Measurements from ENCODE around the gene ADCY2.

ADCY2 gene

DNA sequence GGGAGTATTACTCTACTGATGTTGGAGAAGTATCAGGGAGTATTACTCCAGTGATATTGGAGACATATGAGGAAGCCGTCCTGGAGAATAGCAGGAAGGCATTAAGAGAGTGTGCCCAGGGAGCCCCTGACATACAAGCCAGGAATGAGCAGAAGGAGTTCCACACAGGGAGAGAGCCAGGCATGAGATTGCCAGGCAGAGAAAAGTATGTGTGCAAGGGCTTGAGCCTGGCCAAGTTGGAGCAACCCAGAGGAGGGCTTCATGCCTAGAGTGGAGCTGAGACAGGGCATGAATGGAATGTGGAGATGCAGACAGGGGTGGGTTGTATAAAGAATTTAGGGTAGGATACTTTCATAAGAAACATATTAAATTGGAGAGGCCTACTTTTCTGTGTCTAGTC is 213.8 kb downstream of the ADCY2 start:
- DNase-seq, result no peak

DNA sequence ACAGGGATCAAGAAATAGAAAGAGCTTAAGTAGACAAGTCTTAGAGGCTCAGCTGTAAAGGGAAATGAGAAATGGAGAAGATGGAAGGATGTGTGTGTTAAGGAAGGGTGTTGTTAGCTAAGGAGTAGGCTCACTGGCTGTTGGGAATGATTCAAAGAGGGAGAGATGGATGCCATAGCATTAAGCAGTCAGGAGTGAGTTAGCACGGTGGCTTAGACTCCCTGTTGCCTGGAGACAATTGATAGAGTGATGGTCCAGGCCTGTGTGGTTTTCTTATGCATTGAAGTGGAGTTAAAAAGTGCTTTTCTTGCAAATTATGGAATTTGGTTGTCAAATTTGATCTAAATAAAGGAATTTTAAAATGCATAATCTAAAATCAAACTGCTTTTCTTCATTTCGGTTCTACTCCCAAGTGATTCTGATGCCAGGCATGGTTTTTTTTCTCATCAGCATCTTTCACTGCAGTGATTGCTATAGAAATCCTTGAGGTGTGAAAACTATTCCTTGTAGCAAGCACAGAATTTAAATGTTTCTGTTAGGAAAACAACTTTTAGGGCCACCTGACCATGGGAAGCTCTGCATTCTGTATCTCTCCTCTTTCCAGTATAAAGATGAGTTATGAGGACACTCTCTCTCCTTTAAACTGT is 214.7 kb downstream of the ADCY2 start:
- no peak for DNase-seq

DNA sequence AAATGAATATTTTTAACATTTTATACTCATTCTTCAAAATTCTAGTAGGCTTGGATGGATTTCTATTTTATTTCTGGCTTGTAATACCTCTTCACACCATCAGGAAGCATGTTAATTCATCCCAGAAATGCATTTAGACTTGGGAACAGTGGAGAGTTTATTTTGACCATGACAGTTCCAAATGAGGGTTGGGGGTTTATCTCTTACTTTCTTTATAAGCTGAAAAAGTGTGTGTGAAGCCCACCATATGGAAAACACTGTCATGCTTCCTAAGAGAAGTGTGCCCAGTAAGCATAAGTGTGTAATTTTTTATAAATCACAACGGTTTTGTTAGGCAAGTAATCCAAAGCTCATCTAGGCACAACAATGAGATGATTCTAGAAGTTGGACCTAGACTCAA is 215.6 kb downstream of the ADCY2 start:
- DNase-seq, result no peak

DNA sequence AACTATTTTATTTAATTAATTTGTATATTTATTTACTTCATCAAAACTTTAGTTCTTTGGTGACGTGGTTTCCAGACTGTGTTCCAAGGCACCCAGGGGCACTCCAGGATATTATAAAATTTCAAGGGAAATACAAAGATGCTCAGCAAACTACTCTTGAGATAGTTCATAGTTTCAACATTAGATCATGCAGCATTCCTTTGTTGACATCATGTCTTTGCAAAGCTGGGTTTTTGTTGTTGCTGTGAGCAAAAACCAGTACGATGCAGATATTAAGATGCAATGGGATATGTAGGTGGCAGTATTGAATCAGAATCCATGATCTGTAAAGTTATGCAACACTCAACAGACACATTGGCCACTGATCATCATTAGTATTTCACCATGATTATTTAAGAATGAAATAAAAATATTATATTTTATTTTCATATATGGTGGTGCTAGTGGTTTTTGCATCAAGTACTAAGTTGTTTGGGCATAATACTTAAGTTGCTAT is 219.7 kb downstream of the ADCY2 start:
- no peak for DNase-seq

DNA sequence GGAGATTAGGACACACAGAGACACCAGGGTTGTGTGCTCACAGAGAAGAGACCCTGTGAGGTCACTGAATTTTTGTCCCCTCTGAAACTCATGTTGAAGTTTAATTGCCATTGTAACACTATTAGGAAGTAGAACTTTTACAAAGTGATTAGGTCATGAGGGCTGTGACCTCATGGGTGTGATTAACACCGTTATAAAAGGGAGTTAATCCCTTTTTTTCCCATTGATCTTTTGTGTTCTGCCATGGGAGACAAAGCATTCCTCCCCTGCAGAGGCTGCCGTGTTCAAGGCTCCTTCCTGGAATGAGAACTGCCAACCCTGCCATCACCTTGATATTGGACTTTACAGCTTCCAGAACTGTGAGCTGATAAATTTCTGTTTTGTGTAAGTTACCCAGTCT is 221.0 kb downstream of the ADCY2 start:
- DNase-seq, result no peak

DNA sequence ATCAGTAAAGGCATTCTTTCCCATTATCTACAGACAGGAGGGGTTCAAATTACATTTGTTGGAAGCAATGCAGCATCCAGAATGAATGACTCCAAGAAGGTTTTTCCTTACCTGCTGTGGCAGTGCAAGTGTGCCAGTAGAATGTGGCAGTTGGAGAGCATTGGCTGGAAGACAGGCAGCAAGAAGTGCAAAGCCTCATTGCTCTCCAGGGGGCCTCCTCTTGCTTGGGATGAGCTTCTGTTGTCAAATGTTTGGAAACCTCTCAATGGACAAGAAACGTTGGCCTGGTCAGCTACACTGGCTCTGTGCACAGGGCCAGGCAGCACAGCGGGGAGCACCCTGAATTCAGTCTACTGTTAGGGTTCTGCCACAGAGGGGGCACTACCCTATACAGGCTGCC is 226.6 kb downstream of the ADCY2 start:
- no peak for DNase-seq

DNA sequence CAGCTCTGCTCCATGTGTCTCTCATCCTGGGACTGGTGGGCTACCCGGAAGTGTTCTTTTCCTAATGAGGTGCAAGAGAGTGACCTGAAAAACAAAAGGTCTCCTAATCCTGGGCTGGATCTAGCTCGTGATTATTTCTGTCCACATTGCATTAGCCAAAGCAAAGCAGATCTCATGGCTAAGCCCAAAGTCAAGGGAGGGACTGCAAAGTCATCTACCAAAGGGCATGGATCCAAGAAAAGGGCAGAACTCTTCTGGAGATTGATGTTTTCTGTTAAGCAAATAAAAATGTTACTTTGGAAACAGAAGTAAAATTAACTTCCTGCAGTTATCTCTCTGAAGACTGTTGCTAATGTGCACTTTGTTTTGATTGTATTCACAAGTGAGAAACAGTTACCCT is 229.8 kb downstream of the ADCY2 start:
- no peak for DNase-seq

DNA sequence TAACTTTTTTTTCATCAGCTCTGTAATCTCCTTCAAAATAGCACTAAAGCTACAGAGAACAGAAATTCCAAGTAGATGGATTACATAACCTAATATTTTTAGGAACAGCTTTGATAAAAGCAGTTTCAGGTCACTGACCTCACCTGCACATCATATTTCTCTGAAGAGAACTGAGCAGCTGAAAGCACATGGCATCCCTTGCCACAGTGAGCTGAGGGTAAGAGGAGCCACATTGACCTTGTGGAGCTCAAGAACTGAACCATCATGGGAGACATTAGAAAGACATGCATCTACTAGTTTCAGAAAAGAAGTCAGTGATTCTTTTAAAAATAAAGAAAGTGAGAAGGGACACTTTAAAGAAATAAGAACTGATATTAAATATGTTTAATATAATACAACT is 232.3 kb downstream of the ADCY2 start:
- DNase-seq, result no peak

DNA sequence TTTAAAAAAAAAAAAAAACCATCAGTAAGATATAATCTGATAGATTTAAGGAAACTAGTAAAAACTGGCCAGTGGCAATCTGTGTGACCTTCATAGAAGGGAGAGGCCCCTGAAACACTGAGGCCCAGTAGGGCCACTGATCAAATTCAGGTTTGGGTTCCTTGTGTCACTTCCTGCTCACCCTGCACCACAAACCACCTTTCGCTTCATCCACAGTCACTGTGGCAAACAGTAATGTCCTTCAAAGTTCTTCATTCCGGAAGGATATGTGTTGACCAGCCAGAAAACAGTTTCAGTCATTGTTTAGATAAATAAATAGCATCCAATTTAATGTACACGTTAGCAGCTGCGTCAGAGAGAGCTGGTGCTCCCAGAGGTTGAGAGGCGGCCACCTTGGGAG is 232.9 kb downstream of the ADCY2 start:
- DNase-seq, result no peak

DNA sequence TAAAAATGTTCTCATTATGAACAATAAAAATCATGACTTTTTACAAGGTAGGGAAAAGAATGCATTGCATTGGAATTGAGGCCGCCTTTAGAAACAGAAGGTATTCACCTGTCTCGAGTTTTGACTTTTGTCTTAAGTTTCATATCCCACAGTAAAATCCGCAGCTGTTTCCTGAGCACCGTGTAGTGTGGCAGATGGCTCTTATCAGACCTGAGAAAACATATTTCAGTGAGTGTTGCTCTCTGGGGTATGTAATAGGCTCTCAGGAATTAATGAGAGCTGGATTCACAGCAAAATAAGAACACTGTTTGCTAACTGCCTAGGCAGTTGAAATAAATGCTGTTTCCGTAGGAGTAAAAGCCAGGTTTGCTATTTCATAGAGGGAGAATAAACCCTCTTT is 233.6 kb downstream of the ADCY2 start:
- DNase-seq, result no peak

DNA sequence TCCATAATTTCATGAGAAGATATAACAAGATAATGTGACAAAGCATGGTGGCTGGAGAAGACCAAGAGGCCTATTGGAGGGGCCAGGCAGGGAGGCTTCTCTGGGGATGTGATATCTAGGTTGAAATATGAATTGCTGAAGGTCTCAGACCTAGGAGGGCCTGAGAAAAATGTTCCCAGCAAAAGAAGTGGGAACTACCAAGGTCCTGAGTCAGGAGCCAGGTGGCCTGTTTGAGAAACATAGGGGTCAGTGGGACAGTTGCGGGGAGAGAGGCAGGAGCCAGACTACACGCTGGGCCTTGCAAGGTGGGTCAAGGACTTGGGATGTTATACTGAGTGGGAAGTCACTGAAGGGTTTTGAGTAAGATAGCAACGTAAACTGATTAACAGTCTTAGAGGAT is 238.9 kb downstream of the ADCY2 start:
- no peak for DNase-seq

DNA sequence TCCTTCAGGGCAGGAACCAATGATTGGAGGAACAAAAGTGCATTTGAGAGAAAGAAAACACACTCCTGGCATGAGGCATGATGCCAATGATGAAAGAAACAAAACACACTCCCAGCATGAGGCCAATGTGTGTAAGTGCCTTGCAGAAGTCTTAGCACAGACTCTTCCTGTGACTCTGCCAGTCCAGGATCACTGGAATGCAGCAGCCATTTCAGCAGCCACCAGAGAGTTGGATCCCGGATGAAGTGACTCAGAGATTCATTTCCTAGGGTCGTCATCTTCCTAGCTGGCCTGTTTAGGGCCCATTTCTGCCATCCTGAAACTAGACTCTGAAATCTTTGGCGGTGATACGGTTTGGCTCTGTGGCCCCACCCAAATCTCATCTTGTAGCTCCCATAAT is 242.5 kb downstream of the ADCY2 start:
- no peak for DNase-seq

DNA sequence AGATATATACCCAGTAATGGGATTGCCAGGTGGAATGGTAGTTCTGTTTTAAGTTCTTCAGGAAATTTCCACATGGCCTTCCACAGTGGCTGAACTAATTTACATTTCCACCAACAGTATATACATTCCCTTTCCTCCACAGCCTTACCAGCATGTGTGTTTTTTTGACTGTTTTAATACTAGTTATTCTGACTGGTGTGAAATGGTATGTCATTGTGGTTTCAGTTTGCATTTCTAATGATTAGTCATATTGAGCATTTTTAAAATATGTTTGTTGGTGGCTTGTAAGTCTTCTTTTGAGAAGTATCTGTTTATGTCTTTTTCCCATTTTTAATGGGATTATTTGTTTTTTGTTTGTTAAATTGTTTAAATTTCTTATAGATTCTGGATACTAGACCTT is 246.1 kb downstream of the ADCY2 start:
- no peak for DNase-seq

DNA sequence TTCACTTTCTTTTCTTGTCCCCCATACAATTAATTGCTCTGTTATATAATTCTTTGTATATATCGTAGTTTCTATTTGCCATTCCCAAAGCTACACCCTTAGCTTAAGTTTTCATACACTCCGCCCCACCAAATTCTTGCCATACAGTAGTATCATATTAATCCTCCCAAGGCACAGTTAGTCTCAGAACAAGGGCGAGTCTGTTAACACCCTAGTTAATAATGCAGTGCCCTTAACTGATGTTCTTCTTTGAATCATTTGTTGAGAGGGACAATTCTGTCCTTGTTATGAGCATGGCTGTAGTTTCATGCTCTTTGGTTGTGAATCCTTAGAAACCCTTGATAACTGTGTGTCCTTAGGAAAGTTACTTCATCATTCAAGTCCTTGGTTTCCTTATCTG is 248.8 kb downstream of the ADCY2 start:
- DNase-seq, result no peak

DNA sequence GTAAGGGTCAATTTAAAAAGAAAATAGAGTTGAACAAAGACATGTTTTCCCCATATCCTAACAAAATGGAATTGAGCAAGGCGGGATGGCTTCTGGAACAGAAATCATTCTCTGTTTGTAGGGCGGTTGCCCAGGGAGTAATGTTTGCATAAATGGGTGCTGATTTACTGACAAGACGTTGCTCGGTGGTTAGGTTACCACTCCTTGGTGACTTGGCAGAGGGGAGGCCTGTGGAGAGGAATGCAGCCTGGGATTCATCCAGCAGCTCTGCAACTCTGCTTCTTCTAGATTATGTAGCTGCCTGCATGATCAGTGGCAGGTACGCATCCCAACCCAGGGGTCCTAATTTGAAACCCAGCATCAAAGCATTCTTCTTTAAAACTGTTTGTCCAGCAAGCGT is 254.8 kb downstream of the ADCY2 start:
- no peak for DNase-seq

DNA sequence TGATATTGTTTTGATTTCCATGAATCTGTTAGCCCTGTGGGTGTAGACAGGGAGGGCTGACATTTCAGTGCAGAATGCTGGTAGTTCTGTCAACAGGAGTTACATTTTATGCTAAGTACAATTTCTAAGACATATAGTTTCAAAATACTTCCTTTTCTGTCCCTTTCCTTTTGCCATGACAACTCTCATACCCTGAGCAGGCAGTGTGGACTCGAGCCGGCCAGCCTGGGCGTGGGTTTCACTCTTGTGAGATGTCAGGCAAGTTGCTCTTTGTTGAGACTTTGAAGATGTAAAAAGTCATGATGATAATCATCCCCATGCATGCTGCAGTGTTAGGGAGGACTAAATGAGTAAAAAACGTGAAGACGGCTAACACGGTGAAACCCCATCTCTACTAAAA is 257.1 kb downstream of the ADCY2 start:
- DNase-seq, result no peak

DNA sequence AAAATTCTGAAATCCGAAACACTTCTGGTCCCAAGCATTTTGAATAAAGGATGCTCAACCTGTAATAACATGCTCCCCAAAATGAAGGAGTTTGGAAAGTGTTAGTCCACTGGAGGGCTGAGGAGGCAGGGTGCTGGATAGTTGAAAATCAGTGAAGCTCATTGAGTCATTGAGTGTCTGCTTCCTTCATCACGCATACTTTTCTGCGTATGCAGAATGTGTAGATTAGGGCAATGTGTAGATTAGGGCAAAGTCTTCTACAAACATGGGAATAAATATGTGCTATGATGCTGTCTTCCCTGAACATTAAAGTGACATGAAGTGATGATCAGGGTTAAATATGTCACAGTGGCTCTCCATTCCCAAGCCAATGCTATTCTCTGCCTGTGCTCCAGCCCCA is 261.2 kb downstream of the ADCY2 start:
- no peak for DNase-seq

DNA sequence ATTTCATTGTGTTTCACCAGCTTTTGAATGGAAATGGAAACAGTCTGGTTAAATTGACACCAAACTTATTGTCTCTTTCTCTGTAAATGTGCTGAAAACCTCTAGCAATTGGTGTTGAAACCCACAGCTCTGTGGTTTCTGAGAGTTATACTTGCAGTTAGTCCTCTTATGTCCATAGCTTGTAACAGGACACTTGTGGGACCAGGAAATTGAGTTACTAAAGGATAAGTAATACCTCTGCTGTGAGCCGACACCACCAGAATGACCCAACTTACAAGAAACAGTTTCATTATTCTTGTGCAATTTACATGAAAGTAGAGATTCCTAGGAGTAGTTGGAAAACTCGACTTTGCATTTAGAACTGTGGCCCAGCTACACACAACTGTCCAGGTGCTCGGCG is 263.5 kb downstream of the ADCY2 start:
- no peak for DNase-seq

DNA sequence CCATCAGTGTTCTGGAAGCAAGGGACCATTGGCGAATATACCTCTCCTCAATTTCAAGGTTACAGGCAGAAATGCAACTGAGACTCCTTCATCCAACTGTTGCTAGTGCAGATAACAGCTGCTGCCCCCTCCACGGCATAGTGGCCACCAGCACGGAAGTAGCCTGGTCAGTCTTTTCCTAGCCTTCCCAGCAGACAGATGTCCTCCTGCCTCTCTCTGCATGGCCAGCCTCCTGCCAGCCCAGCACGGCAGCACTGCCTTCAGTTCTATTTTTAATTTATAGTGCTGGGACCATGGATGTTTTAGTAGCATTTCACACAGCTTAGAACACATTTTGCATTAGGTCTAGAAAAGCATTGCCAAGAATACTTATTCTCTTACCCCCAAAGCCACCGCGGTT is 266.4 kb downstream of the ADCY2 start:
- DNase-seq, result no peak

DNA sequence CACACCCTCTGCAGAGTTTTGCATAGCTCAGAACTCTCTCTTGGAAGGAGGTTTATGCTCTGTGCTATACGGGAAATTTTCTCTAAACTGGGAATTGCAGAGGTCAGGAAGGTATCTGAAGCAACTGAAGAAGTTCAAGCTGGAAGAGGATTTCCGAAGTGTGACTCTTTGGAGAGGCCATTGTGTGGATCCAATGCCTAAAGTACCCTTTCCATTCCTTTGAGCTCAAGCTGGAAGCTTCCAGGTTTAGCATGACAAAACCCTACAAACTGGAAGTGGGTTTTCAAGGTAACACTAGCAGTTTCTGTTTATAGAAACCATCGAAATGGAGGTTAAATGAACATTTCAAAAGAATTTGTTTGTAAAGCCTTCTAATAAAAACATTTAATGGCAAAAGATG is 267.9 kb downstream of the ADCY2 start:
- no peak for DNase-seq

DNA sequence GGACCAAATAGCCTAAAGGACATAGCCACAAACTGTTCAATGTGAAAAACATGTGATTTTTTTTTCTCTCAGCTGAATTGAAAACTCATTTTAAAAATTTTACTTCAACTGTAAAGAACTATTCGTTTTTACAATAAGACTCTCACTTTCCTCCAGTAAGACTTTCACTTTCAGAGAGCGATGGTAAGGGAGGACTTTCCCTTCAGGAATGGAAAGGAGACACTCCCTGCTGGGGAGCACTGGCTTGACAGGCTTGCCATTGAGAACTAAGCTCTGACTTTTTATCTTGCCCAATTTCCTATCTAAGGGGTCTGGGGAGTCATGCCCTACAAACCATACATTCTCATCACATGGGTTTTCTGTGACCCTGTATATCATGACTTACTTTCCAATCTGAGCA is 268.3 kb downstream of the ADCY2 start:
- no peak for DNase-seq

DNA sequence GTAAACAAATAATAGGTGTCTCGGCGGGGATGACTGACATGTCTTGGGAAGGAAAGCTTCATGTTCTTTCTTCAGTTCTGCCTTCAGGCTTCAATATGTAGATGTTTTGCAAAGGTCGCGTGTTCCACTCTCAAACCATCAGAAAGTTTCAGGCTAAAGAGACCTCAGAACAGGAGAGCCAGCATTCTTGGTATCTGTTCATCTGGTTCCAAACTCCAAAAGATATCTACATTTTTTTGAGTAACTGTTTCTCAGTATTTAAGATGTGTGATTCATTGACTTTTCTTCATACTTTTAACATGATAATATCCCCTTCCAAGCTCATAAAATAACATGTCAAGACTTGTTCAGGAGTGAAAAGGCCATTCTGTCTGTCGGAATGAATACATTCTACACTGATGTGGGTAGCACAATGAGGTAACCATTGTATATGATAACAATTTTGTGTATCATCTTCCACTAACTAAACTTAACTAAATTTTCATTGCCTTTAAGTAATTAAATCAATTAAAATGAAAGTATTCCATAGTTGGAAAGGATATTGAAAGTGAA is 271.4 kb downstream of the ADCY2 start:
- DNase-seq, result no peak

DNA sequence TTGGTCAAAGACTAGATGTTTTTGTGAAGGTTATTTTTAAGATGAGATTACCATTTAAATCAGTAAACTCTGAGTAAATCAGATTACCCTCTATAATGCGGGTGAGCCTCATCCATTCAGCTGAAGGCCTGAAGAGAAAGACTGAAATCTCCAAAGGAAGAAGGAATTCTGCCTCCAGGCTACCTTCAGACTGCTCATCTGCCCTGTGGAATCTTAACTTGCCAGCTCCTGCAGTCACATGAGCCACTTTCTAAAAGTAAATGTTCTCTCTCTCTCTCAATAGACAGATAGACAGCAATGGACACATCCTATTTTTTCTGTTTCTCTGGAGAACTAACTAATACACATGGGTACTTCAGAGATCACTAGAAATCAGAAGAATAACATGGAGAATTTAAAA is 272.2 kb downstream of the ADCY2 start:
- DNase-seq, result no peak

DNA sequence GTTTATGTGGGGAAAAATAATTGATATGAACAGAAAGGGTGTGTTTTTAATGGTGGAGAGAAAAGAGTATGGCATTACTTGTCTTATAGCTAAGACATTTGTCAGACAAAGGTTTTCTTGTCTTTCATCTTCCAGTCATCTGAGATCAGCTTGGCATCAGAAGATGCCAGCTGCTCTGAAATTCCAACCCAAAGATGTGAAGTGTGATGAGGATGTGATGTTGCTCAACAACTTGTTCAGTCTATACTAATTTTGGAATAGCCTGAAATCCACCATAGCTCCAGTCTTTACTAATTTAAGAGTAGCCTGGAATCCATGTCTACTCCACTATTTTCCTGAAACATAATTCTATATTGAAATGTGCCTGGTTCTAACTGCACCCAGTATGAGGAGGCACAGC is 272.7 kb downstream of the ADCY2 start:
- no peak for DNase-seq

DNA sequence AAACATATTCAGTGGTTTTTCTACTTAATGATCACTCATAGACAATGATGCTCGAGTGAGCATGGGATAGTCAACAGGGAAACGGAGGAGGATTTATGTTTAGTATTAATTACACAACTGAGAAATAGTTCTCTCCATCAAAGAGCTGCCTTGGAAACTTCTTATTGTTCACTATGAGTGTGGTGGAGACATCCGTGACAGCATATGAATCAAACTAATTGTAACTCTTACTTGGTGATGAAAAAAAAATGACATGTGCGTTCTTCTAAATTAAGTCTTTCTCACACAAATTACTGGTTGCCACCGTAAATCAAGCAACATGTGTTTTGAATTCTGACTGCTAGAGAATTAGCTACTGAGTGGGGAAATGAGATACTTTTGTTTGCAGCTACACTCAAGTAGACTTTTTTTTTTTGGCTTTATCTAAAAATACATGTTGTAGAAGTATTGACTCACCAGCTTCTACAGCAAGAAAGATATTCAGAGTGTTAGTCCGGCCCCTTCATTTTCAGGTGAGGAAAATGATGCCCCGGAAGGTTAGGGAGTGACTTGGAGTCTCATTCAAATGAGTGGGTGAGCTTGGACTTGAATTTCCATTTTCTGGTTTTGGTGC is 275.5 kb downstream of the ADCY2 start:
- no peak for DNase-seq
